GM19372 (cell line): ENCODE data around the gene TYK2.
"Not testable (repeated sequence)": the region's sequence is repeated elsewhere in the genome, so short reads cannot be mapped to it uniquely, and the experiment has no call there.

Source experiments
- ATAC-seq: cut with Tn5 transposase; IDR thresholded peaks from one replicate; pipeline ENCODE4 v1.9.1; 2021; ENCODE audit warnings: mild to moderate bottlenecking, low read depth, moderate library complexity; ENCODE audit not compliant: unreplicated experiment

TYK2 gene

DNA sequence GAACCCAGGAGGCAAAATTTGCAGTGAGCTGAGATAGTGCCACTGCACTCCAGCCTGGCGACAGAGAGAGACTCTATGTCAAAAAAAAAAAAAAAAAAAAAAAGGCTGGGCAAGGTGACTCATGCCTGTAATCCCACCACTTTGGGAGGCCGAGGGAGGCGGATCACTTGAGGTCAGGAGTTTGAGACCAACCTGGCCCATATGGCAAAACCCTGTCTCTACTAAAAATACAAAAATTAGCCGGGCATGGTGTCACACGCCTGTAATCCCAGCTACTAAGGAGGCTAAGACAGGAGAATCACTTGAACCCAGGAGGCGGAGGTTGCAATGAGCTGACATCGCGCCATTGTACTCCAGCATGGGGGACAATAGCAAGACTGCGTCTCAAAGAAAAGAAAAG is 43.6 kb downstream of the TYK2 start:
- not testable (repeated sequence) for ATAC-seq

- ATAC-seq: no peak
Measured at GRCh38 chr19:10335352-10335985, 44.9 kb downstream of the TYK2 start.

- no peak for ATAC-seq
Measured at GRCh38 chr19:10334588-10335351, 45.6 kb downstream of the TYK2 start.

DNA sequence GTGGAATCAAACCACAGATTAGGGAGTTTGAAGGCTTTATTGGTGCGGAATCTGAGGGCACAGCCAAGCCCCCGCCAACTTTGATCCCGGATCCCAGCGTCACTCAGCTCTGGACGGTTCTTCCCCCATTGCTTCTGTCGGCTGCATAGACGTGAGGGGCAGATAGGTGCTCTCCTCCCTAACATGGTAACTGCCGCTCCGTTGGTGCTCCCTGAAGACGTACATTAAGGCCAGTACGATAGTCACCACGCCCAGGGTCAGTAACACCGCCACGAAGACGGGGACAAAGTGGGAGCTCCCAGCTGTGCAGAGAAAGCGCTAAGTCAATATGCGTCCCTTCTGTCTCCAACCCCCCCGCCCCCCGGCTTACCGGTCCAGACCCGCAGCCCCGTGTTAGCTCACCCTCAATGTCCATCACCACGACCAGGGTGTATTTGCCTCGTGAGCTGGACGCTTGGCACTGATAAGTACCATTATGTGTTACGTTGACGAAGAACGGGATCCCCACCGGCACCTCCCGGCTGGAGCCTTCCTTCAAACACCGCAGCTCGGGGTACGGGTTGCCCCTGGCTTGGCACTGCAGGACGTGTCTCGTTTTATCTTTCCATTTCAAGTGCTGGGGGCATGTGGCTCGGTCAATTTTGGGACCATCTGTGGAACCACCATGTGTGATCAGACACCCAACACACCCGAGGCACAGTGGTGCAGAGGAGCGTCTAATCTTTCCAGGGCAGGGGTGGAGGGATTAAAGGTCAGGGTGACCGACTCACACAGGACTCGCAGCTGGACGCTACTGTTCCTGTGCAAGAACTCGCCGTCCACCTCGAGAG is 46.4 kb downstream of the TYK2 start:
- no peak for ATAC-seq

DNA sequence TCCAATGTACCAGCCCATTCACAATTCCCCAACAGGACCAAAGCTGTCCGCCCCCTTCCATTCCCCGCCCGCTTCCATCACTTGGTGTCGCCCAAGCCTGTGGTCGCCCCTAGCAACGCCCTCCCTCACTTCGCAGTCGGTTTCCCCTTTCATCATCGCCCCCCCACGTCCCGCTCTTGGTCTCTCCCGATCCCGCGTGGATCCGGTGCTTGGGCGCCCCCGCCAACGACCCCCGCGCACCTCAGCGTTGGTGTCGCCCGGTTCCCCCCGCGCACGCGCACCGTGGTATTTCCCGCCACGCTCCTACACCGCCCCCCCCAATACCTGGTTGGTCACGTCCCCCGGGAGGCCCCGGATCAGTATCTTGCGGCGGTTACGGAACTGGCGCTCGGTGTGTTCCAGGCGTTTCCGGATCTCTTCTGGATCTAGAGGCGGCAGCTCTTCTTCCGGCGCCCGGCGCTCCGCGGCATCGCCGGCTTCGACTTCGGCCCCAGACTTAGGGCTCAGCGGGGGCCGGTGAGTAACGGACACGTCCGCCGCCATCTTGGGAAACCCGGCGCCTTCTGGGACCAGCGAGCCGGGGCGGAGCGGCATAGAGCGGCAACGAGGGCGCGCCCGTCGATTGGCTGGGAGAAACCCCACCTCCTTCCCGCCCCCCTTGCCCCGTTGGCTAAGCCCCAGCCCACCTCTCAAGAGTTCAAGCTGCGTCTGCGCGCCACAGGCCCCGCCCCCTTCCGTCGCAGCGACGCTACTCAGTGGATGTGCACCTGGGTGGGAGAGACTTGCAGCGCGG is 47.2 kb downstream of the TYK2 start, which contains the start of gene RAVER1:
Gene RAVER1 (minus strand): TSS at position 565 of the 793 bp plus-strand sequence. CDS start 22 bp downstream, at position 543.
- peak; percentile 82 for ATAC-seq

DNA sequence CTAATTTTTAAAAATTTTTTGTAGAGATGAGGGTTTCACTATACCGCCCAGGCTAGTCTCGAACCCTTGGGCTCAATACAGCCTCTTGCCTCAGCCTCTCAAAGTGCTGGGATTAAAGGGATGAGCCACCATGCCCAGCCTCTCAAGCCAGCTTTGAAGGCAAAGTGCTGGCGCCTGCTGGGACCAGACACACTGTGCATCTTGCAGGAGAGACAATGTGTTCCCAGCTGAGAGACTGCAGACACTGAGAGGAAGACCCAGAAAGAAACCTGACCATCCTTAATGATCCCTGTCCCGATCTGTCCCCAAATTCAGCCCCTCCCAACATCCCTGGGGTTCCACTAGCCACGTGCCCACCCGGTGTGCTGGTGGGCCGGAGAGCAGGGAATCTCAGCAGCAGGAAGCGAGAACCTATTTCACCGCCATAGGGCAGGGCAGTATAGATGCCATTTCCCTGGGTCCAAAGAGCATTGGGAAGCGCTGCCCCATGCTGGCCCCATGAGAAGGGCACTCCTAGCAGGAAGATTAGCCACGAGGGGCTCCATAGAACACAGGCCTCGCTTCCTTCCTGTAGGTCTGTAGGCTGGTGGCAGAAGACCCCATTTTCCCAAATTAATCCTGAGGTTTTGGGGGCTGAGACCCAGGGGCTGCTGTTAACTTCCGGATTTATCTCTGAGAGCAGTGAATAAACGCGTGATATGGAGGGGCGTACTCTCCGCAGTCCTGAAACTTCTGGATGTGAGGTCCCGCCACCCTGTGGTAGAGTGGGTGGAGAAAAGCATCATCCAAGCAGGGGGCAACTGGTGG is 48.0 kb downstream of the TYK2 start:
- ATAC-seq: no peak

DNA sequence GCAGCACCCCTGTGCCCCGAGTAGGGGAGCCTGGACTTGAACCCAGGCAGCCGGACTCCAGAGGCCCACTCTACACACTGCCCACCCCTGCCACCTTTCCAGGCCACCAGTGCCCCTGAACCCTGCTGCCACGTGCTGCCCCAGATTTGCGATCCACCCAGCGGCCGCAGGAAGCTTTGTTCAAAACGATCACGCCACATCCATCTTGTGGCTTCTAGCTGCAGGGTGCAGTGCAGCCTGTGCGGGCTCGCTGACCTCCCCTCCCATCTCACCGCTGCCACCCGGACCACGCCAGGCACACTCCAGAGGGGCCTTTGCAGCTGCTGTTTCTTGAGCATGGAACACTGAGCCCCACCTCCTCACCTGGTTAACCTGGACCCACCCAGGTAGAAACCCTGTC is 50.8 kb downstream of the TYK2 start:
- no peak for ATAC-seq

GRCh38 chr19:10328558-10329429 is 51.6 kb downstream of the TYK2 start:
- ATAC-seq: no peak

DNA sequence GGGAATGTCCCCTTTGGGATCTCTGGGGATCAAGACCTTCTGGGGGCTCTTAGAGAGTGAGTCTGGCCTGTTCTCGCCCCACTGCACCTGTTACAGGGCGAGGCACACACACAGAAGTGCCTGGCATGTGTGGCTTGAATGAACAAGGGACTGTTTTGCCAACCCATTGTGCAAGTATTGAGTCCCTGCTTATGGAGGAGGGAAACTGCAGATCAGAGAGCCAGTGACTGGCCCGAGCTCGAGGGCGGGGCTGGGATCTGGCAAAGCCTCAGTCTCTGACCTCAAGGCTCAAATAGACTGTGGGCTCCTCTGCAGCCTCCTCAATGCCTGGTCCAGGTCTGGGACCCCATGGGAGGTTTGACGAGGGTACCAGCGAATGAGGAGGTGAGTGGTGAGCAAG is 52.6 kb downstream of the TYK2 start:
- ATAC-seq: no peak

GRCh38 chr19:10325732-10326131 is 54.6 kb downstream of the TYK2 start:
- ATAC-seq: no peak

GRCh38 chr19:10321874-10322835 is 58.2 kb downstream of the TYK2 start:
- no peak for ATAC-seq

DNA sequence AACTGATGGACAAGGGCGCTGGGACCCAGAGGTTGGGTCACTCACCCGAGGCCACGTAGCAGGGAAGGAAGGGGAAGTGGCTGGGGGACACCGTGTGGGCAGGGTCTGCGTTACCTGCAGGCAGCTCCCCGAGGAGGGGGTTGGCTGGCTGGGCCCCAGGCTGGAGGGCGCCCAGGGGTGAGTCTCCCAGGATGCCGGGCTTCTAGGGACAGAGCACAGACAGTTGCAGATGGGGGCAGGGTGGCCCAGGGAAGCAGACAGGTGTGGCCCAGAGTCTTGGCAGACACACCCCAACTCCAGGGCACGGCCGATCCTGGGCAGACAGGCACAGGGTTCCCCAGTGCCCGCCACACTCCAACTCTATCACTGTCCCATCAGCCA is 59.0 kb downstream of the TYK2 start:
- ATAC-seq: no peak

DNA sequence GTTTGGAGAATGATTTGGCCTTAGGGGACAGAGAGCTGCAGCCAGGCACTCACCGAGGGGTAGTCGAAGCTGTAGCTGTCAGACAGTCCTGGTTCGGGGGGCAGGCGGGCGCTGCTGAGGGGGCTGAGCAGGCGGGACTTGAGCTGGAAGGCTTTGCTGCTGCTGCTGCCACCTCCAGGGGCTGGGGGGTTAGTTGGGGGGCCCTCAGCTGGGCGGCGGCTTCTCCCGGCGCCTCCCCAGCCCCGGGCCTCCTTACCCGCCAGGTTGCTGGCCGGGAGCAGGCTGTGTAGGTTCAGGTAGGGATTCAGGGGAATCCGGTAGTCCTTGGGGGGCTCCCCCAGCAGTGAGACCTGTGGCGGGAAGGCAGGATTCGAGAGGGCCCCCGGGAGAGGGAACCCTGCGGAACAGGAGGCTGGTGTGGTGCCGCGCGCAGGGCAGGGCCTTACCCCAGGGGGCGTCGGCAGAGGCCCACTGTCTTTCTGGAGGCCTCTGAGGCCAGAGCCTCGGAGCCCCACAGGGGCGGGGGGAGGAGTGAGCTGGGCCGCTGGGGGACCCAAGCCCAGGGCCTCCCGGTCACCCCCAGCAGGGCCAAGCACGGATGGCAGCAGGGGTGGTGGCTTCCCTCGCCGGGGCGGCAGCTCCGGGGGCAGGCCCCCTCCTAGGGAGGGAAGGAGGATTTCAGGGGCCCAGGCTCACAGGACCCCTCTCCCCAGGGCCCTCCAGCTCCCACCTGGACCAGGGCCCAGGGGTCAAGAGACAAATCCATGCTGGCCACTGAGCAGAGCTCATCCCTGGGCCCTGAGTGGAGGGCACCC is 59.6 kb downstream of the TYK2 start:
- ATAC-seq: no peak

DNA sequence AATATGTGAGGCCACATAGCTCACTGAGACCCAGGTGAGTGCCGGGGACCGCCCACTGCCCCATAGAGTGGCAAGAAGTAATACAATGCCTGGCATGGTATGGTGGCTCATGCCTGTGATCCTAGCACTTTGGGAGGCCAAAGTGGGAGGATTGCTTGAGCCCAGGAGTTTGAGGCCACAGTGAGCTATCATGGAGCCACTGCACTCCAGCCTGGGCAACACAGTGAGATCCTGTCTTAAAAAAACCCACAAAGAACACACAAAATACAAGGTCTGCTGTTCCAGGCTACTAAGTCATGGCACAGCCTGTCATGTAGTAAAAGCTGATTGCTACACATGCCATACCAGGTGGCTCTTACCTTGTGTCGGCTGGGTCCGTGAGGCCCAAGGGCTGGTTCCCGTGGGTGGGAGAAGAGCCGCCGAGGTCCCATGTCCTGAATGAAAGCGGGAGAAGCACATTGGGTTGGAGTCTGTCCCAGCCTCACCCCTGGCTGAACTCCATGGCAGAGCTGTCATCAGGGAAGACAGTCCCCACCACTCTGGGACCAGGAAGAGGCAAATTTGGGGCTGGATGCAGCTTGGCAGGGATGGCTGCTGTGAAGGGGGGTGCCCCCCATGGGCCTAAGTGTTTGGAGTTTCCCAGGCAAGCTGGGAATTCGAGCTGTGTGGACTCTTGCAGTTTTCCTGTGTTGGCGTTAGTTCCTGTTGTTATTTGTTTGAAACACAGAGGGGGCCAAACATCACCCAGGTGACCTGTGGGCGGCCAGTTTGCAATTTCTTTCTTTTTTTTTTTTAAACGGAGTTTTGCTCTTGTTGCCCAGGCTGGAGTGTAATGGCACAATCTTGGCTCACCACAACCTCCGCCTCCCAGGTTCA is 61.3 kb downstream of the TYK2 start:
- no peak for ATAC-seq

GRCh38 chr19:10317857-10318462 is 62.4 kb downstream of the TYK2 start:
- ATAC-seq: no peak
